ENCODE measurements around the gene SDR42E2.

Gene SDR42E2

DNA sequence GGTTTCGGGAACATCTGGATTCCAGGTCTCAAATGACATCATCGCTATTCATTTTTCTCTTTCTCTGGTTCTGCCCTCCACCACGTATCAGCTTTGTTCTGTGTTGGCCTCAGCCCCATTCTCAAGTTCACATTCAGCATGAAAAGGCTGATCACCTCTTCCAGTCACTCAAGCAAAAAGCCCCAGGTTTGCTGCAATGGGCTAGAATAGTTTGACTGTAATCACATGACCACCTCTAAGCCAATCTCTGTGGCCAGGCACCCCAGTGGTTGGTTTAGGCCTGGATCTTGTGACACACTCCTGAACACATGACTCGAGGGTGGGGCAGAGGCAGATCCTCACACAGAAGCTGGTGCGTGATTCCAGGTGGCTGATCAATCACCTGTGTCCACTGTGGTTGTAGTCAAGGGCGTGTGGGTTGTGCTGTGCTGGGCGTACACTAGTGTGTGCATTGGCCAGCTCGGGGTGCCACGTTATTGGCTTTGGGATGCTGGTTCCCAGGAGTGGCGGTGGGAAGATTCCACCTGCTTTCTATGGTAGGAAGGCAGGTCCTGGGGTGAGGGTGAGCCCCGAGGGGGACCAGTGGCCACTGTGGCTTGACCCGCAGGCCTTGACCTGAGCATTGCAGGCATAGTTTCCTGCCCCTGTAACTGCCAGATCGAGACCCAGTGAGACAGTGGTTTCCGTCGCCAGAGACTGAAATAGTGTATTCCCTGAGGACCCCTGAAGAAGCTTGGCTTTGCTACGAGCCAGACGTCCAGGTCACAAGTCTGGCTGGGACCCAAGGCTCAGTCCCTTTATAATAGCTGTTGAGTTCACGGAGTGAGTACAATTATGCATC lies 55.8 kb downstream of the SDR42E2 start:
- no peak overlapping the region for H3K4me3 ChIP-seq (ENCODE audit: low read depth, low read length)
- TF ChIP-seq, protein P1, sequence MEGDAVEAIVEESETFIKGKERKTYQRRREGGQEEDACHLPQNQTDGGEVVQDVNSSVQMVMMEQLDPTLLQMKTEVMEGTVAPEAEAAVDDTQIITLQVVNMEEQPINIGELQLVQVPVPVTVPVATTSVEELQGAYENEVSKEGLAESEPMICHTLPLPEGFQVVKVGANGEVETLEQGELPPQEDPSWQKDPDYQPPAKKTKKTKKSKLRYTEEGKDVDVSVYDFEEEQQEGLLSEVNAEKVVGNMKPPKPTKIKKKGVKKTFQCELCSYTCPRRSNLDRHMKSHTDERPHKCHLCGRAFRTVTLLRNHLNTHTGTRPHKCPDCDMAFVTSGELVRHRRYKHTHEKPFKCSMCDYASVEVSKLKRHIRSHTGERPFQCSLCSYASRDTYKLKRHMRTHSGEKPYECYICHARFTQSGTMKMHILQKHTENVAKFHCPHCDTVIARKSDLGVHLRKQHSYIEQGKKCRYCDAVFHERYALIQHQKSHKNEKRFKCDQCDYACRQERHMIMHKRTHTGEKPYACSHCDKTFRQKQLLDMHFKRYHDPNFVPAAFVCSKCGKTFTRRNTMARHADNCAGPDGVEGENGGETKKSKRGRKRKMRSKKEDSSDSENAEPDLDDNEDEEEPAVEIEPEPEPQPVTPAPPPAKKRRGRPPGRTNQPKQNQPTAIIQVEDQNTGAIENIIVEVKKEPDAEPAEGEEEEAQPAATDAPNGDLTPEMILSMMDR (IDR thresholded peaks at IDR 0.05; ENCODE audit: low read depth, low read length) = no peak

- TF ChIP-seq, protein P1 (IDR thresholded peaks at IDR 0.05; ENCODE audit: low read depth, low read length) = no peak
- H3K4me3 ChIP-seq (ENCODE audit: low read depth, low read length) = no peak overlapping the region
Measured at GRCh38 chr16:22219389-22220068, 57.2 kb downstream of the SDR42E2 start.

DNA sequence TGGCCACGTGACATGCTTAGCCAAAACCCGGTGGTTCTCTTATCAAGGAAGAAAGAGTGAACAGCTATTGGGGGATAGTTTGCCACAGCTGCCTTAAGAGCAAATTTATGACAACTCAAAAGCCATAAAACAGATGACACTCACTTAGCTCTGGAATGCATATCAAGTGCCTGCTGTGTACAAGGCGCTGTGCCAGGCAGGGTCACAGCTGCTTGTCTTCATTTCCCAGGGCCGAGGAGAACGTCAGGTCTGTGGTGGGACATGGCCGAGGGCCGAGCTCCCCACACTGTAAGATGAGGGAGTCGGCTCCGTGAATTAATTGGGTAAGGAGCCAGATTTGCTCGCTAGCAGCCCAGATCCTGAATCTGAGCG lies 57.7 kb downstream of the SDR42E2 start:
- TF ChIP-seq, protein P1 (IDR thresholded peaks at IDR 0.05; ENCODE audit: low read depth, low read length) = no peak
- no peak overlapping the region for H3K4me3 ChIP-seq (ENCODE audit: low read depth, low read length)

DNA sequence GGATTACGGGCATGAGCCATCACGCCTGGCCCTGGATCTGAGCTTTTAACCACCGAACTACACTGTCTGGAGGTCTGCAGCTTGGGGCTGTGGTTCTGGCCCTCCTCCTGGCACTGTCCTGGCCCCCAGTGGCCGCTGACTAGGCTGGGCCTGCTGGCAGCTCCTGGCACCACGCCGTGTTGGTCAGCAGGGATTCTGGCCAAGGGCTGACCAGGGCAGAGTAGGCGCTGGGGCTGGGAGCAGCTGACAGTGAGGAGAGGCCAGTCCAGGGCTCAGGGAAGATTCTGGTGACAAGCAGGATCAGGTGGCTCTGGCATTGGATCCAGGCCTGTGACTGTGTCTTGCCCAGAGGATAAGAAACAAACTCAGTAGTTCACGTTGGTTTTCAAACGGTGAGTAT lies 58.4 kb downstream of the SDR42E2 start:
- TF ChIP-seq, protein P1 (IDR thresholded peaks at IDR 0.05; ENCODE audit: low read depth, low read length) = no peak
- H3K4me3 ChIP-seq (ENCODE audit: low read depth, low read length) = no peak overlapping the region

GRCh38 chr16:22222006-22222405 lies 59.7 kb downstream of the SDR42E2 start:
- TF ChIP-seq, protein P1 (IDR thresholded peaks at IDR 0.05; ENCODE audit: low read depth, low read length) = no peak
- no peak overlapping the region for H3K4me3 ChIP-seq (ENCODE audit: low read depth, low read length)

GRCh38 chr16:22222998-22223397 lies 60.7 kb downstream of the SDR42E2 start:
- H3K4me3 ChIP-seq (ENCODE audit: low read depth, low read length) = no peak overlapping the region
- TF ChIP-seq, protein P1 (IDR thresholded peaks at IDR 0.05; ENCODE audit: low read depth, low read length) = no peak

DNA sequence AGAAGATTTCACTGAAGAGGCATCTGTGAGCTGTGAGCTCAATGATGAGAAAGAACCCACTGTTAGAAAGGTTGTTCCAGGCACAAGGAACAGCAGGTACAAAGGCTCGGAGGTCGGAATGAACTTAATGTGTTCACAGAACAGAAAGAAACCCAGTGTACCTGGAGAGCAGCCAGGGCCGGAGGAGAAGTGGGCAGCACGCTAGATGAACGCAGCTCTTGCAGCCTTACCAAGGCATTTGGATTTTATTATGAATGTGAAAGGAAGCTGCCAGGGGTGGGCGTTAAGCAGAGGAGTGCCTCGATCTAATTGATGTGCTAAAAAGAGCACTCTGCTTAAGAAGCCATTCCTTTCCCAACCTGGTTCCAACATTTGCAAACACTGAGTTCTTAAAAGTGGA lies 62.8 kb downstream of the SDR42E2 start:
- TF ChIP-seq, protein P1 (IDR thresholded peaks at IDR 0.05; ENCODE audit: low read depth, low read length) = no peak
- H3K4me3 ChIP-seq (ENCODE audit: low read depth, low read length) = no peak overlapping the region
